T-helper 17 cell (primary cell): ENCODE results near the gene RTN3. TPM values are rescaled to one million over a fixed set of nuclear protein-coding genes. Genes with fewer than 3 reads are reported as not detected.

Experiments used
- total RNA-seq, 4 donors: library from RNA in 2 of 4; stranded (reverse) in 2 of 4; gene quantifications; one replicate each; pipeline ENCODE4 v1.2.3 and lab custom pipeline; 2022 to 2026

The RTN3 gene
- total RNA-seq, 2 donors from 2014 or later = 29.1 to 36.9 TPM

Other genes with a start within 250 kb of the RTN3 start
- under 1 TPM in 1 of 2 donors, not detected in 1; 0.60 TPM for gene PLAAT5, start 190.3 kb upstream of the RTN3 start, total RNA-seq
- 1 to 10 TPM in 1 of 2 donors, under 1 TPM in 1; 0.72 to 9.7 TPM for gene LGALS12, start 175.4 kb upstream of the RTN3 start, total RNA-seq
- 100 to 1,000 TPM in 1 of 2 donors, 10 to 100 TPM in 1; 80.8 to 110 TPM for gene PLAAT4, start 144.7 kb upstream of the RTN3 start, total RNA-seq
- gene PLAAT2, start 118.1 kb upstream of the RTN3 start, total RNA-seq = under 1 TPM in 1 of 2 donors, not detected in 1; 0.63 TPM
- 1 to 10 TPM; 2.5 to 3.3 TPM for gene PLAAT3, start 67.1 kb upstream of the RTN3 start, total RNA-seq
- gene ATL3, start 10.1 kb upstream of the RTN3 start, total RNA-seq = 10 to 100 TPM; 30.7 to 32.8 TPM
- gene ZFTA, start 87.3 kb downstream of the RTN3 start, total RNA-seq = 1 to 10 TPM; 1.1 to 1.9 TPM
- gene SPINDOC, start 132.0 kb downstream of the RTN3 start, total RNA-seq = 1 to 10 TPM; 8.5 to 9.4 TPM
- gene MARK2, start 157.6 kb downstream of the RTN3 start, total RNA-seq = 10 to 100 TPM; 44.6 to 53.5 TPM
- not detected for gene RCOR2, start 235.7 kb downstream of the RTN3 start, total RNA-seq